Kidney epithelial cell (primary cell): ENCODE data around the gene SOX5. TPM values are rescaled to one million over a fixed set of nuclear protein-coding genes. Genes with fewer than 3 reads are reported as not detected.

Experiments used
- DNase-seq: peaks from one replicate; pipeline ENCODE4 v3.0.0-alpha.2; 2010; ENCODE audit warnings: low read depth
- H3K27me3 ChIP-seq: 2 replicates; pipeline ENCODE4 v1.6.0; 2011; ENCODE audit warnings: low read length; ENCODE audit not compliant: control insufficient read depth, insufficient read depth
- H3K36me3 ChIP-seq: 2 replicates; pipeline ENCODE4 v1.5.1; 2011; ENCODE audit warnings: low read length; ENCODE audit not compliant: control insufficient read depth, insufficient read depth
- H3K4me3 ChIP-seq: 2 replicates; pipeline ENCODE4 v1.5.1; 2011; ENCODE audit warnings: low read depth, mild to moderate bottlenecking, control low read depth, low read length
- total RNA-seq: library from RNA; depleted of rRNA; stranded (reverse); fragments of >200 nt; gene quantifications from 2 replicates; pipeline ENCODE4 v1.2.3, GENCODE V29; 2015
- TF ChIP-seq, protein P1 (sequence below): IDR thresholded peaks from 2 replicates; pipeline ENCODE4 v1.5.1; 2011; ENCODE audit warnings: mild to moderate bottlenecking, moderate library complexity, low read length, control low read depth, inconsistent platforms; ENCODE audit not compliant: insufficient read depth, poor library complexity, severe bottlenecking

The SOX5 gene
- total RNA-seq, 1 donor from 2014 or later = 1.0 TPM

DNA sequence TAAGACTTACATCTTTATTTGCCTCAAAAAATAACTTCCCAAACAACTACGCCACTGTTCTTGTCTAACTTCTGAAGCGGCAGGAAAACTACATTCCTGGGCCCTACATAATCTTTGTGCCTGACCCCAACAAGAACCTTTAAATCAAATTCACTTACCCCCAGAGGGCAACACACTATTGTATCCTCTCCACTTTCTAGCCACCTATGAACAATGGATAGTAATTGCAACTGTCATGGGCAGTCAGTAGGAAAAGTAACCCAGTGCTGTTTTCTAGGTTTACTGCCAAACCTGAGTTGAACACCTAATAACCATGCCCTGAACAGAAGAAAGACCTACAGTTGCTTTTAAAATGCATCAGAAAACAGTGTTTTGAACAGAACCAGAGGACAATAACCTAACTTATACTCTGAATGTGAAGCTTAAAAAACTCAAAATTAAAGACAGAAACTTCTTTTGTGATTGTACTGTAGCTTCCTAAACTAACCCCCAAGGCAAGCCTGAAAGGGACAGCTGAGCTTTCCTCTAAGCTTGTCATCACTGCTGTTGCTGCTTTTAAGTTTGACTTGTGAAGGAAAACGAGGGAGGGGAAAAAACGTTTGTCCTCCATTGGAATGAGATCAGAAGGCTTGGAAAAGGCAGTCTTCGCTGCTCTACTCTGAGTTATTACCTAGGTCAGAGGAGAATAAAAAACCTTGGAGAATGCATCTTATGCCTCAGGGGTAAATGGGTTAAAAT is 195.7 kb downstream of the SOX5 start:
- H3K4me3 ChIP-seq = no peak overlapping the region
- H3K27me3 ChIP-seq = no peaks in the 10 kb centered on the region
- DNase-seq = no peak
- TF ChIP-seq, protein P1, sequence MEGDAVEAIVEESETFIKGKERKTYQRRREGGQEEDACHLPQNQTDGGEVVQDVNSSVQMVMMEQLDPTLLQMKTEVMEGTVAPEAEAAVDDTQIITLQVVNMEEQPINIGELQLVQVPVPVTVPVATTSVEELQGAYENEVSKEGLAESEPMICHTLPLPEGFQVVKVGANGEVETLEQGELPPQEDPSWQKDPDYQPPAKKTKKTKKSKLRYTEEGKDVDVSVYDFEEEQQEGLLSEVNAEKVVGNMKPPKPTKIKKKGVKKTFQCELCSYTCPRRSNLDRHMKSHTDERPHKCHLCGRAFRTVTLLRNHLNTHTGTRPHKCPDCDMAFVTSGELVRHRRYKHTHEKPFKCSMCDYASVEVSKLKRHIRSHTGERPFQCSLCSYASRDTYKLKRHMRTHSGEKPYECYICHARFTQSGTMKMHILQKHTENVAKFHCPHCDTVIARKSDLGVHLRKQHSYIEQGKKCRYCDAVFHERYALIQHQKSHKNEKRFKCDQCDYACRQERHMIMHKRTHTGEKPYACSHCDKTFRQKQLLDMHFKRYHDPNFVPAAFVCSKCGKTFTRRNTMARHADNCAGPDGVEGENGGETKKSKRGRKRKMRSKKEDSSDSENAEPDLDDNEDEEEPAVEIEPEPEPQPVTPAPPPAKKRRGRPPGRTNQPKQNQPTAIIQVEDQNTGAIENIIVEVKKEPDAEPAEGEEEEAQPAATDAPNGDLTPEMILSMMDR = no peak
- no peaks in the 10 kb centered on the region for H3K36me3 ChIP-seq

DNA sequence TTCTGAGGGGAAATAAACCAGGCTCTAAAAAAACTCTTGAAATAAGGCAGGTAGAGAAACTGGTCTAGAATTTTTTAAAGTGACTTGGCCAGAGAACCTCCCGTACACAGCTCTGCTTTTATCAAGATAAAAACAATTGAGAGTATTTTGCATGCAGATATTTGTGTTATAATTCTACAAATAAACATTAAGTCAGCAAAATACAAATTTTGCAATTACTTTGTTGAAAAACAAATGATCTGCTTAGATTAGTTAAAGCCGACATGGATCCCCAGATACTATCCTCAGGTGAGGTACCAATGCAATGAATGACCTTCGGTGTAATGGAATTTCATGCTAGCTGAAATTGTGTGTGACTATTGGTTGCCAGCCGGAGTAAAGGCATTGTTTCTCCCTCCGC is 197.2 kb downstream of the SOX5 start:
- TF ChIP-seq, protein P1 = no peak
- Histone ChIP-seq H3K27me3 (no peaks in the 10 kb centered on the region), H3K36me3 (no peaks in the 10 kb centered on the region), H3K4me3 (no peak overlapping the region)
- DNase-seq = no peak

DNA sequence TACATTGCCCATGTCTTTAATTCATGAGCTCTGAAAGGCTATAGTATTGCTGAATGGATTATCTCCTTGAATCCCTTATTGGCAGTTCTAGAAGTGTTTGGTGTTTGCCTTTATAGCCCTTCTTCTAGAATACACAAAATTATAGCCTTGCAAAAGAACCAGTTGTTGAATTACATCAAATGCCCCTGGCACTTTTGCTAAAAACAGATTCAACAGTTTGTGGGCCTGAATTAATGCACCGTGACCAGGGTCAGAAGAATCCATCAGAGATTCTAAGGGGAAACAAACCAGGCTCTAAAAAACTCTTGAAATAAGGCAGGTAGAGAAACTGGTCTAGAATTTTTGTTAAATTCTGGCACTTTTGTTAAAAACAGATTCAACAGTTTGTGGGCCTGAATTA is 197.8 kb downstream of the SOX5 start:
- Histone ChIP-seq H3K27me3 (no peaks in the 10 kb centered on the region), H3K36me3 (no peaks in the 10 kb centered on the region), H3K4me3 (no peak overlapping the region)
- no peak for DNase-seq
- TF ChIP-seq, protein P1 = no peak

DNA sequence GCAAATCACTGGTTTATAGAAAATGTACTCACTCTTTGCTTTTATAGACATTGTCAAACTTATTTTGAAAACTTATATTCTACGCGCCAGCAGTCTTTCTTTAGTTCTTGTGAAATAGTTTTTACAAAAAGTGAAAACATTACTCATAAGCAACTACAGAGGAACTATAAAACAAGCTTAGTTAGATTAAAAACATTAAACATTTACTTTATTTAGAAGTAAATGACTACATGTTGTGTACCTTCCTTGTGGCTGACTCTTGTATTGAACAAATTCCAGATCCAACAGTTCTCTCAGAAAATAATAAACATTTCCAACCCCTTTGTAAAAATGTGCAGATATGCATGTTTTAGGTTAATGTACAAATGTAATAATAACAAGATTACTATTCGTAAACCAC is 198.5 kb downstream of the SOX5 start:
- Histone ChIP-seq H3K27me3 (no peaks in the 10 kb centered on the region), H3K36me3 (no peaks in the 10 kb centered on the region), H3K4me3 (no peak overlapping the region)
- TF ChIP-seq, protein P1 = no peak
- no peak for DNase-seq

DNA sequence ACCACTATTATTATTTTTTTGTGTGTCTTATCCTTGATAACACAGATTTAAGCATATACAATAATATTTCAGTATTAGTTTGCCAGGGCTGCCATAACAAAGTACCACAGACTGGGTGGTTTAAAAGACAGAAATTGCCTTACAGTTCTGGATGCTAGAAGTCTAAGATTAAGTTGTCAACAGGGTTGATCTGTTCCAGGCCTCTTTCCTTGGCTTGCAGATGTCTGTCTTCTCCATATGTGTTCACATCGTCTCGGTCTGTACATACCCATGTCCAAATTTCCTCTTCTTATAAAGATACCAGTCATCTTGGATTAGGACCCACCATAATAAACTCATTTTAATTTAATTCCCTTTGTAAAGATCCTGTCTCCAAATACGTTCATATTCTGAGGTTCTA is 204.8 kb downstream of the SOX5 start:
- no peak for DNase-seq
- Histone ChIP-seq H3K36me3 (no peaks in the 10 kb centered on the region), H3K4me3 (no peak overlapping the region), H3K27me3 (no peaks in the 10 kb centered on the region)
- TF ChIP-seq, protein P1 = no peak

DNA sequence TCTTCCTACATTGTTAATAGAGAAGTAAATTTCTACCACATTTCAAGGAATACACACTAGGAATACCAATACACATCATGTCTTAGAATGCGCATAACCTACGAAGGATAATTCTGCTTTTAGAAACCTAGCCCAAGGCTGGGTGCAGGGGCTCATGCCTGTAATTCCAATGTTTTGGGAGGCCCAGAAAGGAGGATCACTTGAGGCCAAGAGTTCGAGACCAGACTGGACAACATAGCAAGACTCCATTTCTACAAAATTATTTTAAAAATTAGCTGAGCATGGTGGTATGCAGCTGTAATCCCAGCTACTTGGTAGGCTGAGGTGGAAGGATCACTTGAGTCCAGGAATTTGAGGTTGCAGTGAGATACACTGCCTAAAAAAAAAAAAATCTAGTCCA is 206.9 kb downstream of the SOX5 start:
- Histone ChIP-seq H3K4me3 (no peak overlapping the region), H3K27me3 (no peaks in the 10 kb centered on the region), H3K36me3 (no peaks in the 10 kb centered on the region)
- TF ChIP-seq, protein P1 = no peak
- no peak for DNase-seq
